GM18861 (cell line): ENCODE results near the gene PIEZO1.

Source experiments
- ATAC-seq: cut with Tn5 transposase; IDR thresholded peaks from one replicate; pipeline ENCODE4 v1.9.1; 2021; ENCODE audit not compliant: unreplicated experiment

PIEZO1 gene

GRCh38 chr16:88691924-88692560, 93.0 kb downstream of the PIEZO1 start:
- no peak for ATAC-seq

- ATAC-seq, result no peak
Observed at GRCh38 chr16:88691129-88691813, 93.7 kb downstream of the PIEZO1 start.

GRCh38 chr16:88690341-88691128, 94.5 kb downstream of the PIEZO1 start:
- no peak for ATAC-seq

GRCh38 chr16:88688013-88688778, 96.8 kb downstream of the PIEZO1 start:
- ATAC-seq, result no peak

- ATAC-seq, result no peak
Observed at GRCh38 chr16:88687676-88688012, 97.4 kb downstream of the PIEZO1 start.

GRCh38 chr16:88687254-88687576, 97.8 kb downstream of the PIEZO1 start:
- no peak for ATAC-seq

GRCh38 chr16:88686439-88687253, 98.4 kb downstream of the PIEZO1 start, which contains the start of gene SNAI3:
TSS of gene SNAI3 (minus strand) at chr16:88686507. CDS start at chr16:88686406, 101 bp downstream.
- peak; percentile 42 for ATAC-seq

- no peak for ATAC-seq
Observed at GRCh38 chr16:88686062-88686438, 99.0 kb downstream of the PIEZO1 start.

- no peak for ATAC-seq
Observed at GRCh38 chr16:88685156-88686061, 99.6 kb downstream of the PIEZO1 start.

GRCh38 chr16:88684569-88685155, 100.4 kb downstream of the PIEZO1 start:
- no peak for ATAC-seq

- ATAC-seq, result peak; percentile 64
Observed at GRCh38 chr16:88681709-88682451, 103.1 kb downstream of the PIEZO1 start.

- ATAC-seq, result no peak
Observed at GRCh38 chr16:88681084-88681680, 103.8 kb downstream of the PIEZO1 start.

GRCh38 chr16:88680554-88681083, 104.4 kb downstream of the PIEZO1 start:
- ATAC-seq, result no peak

- ATAC-seq, result no peak
Observed at GRCh38 chr16:88678224-88678979, 106.6 kb downstream of the PIEZO1 start.

GRCh38 chr16:88677721-88678120, 107.3 kb downstream of the PIEZO1 start:
- no peak for ATAC-seq

GRCh38 chr16:88676502-88677242, 108.3 kb downstream of the PIEZO1 start:
- ATAC-seq, result no peak
